ENCODE results near the gene KDM6B.

DNA sequence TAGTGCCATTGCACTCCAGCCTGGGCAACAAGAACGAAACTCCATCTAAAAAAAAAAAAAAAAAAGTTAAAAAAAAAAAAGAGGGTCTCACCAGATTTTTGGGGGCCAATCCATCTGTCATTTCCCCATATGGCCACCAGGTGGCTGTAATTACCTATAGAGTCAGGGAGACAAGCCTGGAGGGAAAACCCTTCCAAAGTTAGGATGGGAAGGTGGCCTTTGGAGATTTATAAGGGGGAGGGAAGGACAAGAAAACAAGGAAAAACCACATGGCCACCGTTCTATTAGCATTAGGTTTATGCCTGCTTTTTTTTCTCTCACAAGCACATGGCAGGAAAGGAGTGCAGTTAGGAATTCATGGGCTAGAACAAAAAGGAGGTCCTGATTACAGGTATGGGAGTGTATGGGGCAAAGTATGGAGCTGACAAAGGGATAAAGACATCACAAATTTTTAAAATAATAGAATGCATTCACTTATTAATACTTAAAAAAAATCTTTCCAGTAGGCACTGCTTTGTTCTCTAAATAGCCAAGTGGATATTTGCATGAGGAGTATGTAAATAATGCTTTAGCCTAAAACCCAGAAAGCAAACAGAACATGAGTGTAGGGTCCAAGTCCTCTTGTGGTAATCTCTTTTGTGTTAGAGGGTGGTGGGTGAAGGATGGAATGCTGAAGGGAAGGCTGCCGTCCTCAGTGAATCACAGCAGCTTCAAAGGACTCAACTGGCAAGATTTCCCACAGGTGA, 28.8 kb downstream of the KDM6B start:
- TF ChIP-seq POLR2A (IDR thresholded peaks at IDR 0.05; ENCODE audit: low read depth, low read length) (no peak), POU2F2 (IDR thresholded peaks at IDR 0.05; ENCODE audit: low read depth, low read length) (no peak), POLR2AphosphoS5 (IDR thresholded peaks at IDR 0.05; ENCODE audit: low read depth, low read length) (no peak), TAF1 (IDR thresholded peaks at IDR 0.05; ENCODE audit: low read depth, low read length) (no peak), SPI1 (IDR thresholded peaks at IDR 0.05; ENCODE audit: low read depth, low read length) (no peak), PAX5 (IDR thresholded peaks at IDR 0.05; ENCODE audit: insufficient read depth, low read length, severe bottlenecking) (no peak)
